Spinal cord (tissue), 10 donors: ENCODE results near the gene FANCC. TPM values are rescaled to one million over a fixed set of nuclear protein-coding genes. Genes with fewer than 3 reads are reported as not detected.

Experiments used
- DNase-seq, 6 donors: peaks; one replicate each; pipeline versions ENCODE4 v3.0.0 to v3.0.0-alpha.2; 2013 to 2015; ENCODE audit warnings: low spot score in 6 of 6, low read depth in 4 of 6
- H3K27ac ChIP-seq: one replicate; pipeline ENCODE4 v1.5.1; 2013; ENCODE audit warnings: low read depth, low read length, control low read depth
- H3K27me3 ChIP-seq: one replicate; pipeline ENCODE4 v1.6.1; 2013; ENCODE audit warnings: low read length; ENCODE audit not compliant: control insufficient read depth, insufficient read depth
- H3K36me3 ChIP-seq: one replicate; pipeline ENCODE4 v1.6.1; 2013; ENCODE audit warnings: low read length; ENCODE audit not compliant: control insufficient read depth, insufficient read depth
- H3K4me1 ChIP-seq: one replicate; pipeline ENCODE4 v1.6.1; 2013; ENCODE audit warnings: low read length; ENCODE audit not compliant: control insufficient read depth, insufficient read depth
- H3K4me3 ChIP-seq: one replicate; pipeline ENCODE4 v1.5.1; 2013; ENCODE audit warnings: low read depth, low read length, control low read depth
- H3K9me3 ChIP-seq: one replicate; pipeline ENCODE4 v1.6.1; 2013; ENCODE audit warnings: low read length; ENCODE audit not compliant: control insufficient read depth, insufficient read depth
- WGBS: methylation state at CpG from one replicate; pipeline ENCODE4 v1.1.5; 2013; ENCODE audit warnings: missing lambda C conversion rate; ENCODE audit not compliant: insufficient coverage; 5-methylcytosine and 5-hydroxymethylcytosine counted together
- polyA plus RNA-seq, 2 donors: library from polyadenylated mRNA; unstranded; fragments of 120-200 nt; gene quantifications; one replicate each; pipeline ENCODE4 v1.2.1, GENCODE V29; 2013; ENCODE audit not compliant: insufficient read length in 2 of 2
- total RNA-seq, 2 donors: library from RNA; depleted of rRNA in 1 of 2; stranded (reverse); fragments of 120-200 nt in 1 of 2; fragments of >200 nt in 1 of 2; gene quantifications; one replicate each; pipeline versions ENCODE4 v1.2.3 to v1.2.4, GENCODE V29; 2013 to 2014
- donor health status: healthy.

The FANCC gene
- total and polyA plus RNA-seq, 4 donors: 14.1 to 16.6 (median 15.3) TPM

- H3K4me3 ChIP-seq: no peak overlapping the region
- 43% methylated on average over 6 of the region's 7 CpGs for WGBS
- DNase-seq: peak in 1 of 6 donors; percentile 38
These were observed 169.9 kb downstream of the FANCC start for GRCh38 chr9:95147452-95148207.

DNA sequence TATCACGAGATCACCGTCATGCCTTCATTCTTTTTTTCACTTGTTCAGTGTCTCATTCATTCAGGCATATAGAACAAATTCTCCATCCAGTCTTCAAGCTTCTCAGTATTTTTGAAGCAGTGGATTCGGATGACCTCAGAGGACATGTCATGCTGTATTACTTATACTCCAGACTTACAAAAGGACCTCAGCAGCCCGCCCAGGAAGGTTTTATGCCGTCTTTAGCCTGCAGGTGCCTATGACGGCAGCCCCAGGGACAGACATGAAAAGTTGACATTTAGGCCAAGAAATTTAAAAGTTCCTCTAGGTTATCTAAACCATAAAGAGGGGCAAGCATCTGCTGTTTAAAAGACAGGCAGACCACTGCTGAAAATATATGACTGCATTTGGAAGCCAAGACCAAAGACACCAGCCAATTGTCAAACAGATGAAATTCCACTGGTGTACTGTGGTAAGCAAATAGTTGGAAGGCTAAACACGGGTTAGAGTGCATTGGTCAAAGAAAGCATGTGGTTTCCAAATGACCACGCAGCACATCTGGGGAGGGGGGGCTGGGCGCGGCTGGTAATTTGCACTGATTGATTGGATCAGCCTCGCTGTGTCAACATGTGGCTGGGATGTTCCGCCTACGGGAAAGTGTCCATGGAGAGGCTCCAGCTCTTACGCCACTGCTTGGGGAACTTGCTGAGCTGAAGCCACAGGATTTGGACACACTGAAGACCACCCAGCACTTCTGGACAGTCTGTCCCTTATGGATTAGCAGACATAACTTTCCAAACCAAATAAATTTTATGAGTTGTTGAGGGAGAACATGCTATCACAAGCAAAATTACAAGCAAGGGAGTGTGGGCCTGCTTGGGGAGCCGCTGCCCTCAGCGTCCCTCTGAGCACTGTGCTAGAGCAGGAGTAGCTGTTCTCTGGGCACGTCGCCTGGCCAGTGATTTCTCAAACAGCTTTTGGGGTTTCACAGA lies 173.6 kb downstream of the FANCC start:
- Histone ChIP-seq H3K4me3 (no peak overlapping the region), H3K27ac (peak overlapping the region; percentile 40), H3K36me3 (no peaks in the 10 kb centered on the region), H3K9me3 (no peaks in the 10 kb centered on the region), H3K4me1 (peaks cover 3% of the 10 kb centered on the region), H3K27me3 (no peaks in the 10 kb centered on the region)
- 86% methylated on average over 16 of the region's 18 CpGs for WGBS
- DNase-seq: peak in 1 of 6 donors; percentile 79

More at GRCh38 chr9:95147452-95148207, 169.9 kb downstream of the FANCC start:
- Histone ChIP-seq H3K27ac (no peak overlapping the region), H3K27me3 (no peaks in the 10 kb centered on the region), H3K9me3 (no peaks in the 10 kb centered on the region), H3K36me3 (no peaks in the 10 kb centered on the region), H3K4me1 (peaks cover 3% of the 10 kb centered on the region)

GRCh38 chr9:95142728-95143127 lies 174.8 kb downstream of the FANCC start:
- H3K4me3 ChIP-seq: no peak overlapping the region
- H3K27me3 ChIP-seq: no peaks in the 10 kb centered on the region
- H3K4me1 ChIP-seq: peaks cover 3% of the 10 kb centered on the region
- H3K27ac ChIP-seq: peak overlapping the region; percentile 40
- H3K36me3 ChIP-seq: peaks cover 6% of the 10 kb centered on the region
- no peak for DNase-seq
- 81% methylated on average over 3 of the region's 3 CpGs for WGBS
- no peaks in the 10 kb centered on the region for H3K9me3 ChIP-seq

DNA sequence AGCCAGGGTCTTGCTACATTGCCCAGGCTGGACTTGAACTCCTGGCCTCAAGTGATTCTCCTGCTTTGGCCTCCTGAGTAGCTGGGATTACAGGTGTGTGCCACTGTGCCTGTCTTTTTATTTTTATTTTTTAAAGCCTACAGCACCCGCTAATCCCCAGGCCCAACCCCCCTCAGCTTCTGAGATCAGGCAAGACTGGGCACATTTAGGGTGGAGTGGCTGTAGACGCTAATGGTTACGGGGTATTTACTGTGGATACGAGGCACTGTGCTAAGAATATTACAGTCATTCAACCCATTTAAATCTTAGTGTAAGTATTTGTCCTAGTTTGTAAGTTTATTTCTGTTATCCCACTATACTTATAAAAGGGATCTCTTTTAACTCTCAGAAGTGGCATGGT lies 175.2 kb downstream of the FANCC start:
- Histone ChIP-seq H3K9me3 (no peaks in the 10 kb centered on the region), H3K27me3 (no peaks in the 10 kb centered on the region), H3K4me1 (peaks cover 3% of the 10 kb centered on the region), H3K27ac (no peak overlapping the region), H3K4me3 (no peak overlapping the region), H3K36me3 (peaks cover 6% of the 10 kb centered on the region)
- no peak for DNase-seq
- no CpG with 5 or more reads among the region's 4 CpGs for WGBS

DNA sequence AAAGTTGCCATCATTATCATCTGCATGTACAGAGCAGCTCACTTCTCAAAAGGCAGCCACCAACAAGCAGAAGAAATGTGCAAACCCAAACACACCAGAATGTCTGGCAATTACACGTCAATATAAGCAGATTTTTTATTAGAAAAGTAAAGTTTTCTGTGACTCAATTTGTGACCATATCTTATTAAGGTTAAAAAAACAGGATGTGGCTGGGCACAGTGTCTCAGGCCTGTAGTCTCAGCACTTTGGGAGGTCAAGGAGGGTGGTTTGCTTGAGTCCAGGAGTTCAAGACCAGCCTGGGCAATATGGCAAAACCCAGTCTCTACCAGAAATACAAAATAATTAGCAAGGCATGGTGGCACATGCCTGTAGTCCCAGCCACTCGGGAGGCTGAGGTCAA lies 176.7 kb downstream of the FANCC start:
- no peak overlapping the region for H3K4me3 ChIP-seq
- DNase-seq: no peak
- H3K4me1 ChIP-seq: peaks cover 3% of the 10 kb centered on the region
- H3K9me3 ChIP-seq: no peaks in the 10 kb centered on the region
- peaks cover 6% of the 10 kb centered on the region for H3K36me3 ChIP-seq
- H3K27ac ChIP-seq: no peak overlapping the region
- 100% methylated on average over 1 of the region's 2 CpGs for WGBS
- H3K27me3 ChIP-seq: no peaks in the 10 kb centered on the region

DNA sequence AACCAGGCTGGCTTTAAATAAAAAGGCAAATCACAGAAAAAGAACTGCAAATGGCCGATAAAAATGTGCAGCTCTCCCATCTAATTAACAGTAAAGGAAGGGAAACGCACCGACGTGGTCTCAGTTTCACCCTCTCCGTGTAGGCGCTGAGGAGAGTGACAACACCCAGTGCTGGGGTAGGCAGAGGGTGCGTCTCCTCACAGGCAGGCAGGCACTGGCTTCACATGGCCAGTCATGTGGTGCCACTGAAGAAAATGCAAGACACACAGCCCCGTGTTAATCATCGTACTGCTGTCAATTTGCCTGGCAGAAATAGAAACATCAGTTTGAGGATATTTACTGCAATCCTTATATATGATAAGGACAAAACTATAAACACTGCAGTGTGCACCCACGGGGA lies 178.4 kb downstream of the FANCC start:
- Histone ChIP-seq H3K9me3 (no peaks in the 10 kb centered on the region), H3K27me3 (no peaks in the 10 kb centered on the region), H3K4me1 (peaks cover 3% of the 10 kb centered on the region), H3K27ac (no peak overlapping the region), H3K36me3 (peaks cover 10% of the 10 kb centered on the region), H3K4me3 (no peak overlapping the region)
- WGBS: 86% methylated on average over 4 of the region's 10 CpGs
- DNase-seq: no peak

DNA sequence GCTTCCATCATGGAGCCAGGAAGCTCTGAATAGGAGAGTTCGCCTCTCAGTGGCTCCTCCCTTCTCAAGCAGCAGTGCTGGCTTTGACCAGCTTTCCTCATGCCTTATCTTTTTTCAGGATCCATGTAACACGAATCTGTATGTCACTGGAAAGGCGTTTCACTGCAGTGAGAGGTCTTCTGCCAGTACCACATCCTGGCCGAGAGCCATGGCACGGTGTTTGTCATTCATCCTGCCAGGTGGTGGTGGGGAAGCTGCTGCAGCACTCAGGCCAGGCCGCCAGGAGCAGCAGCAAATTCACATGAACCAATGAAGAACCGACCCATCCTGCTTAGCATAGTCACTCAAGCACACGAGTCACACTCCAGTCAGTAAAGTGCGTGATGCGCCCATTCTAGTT lies 179.0 kb downstream of the FANCC start:
- Histone ChIP-seq H3K27me3 (no peaks in the 10 kb centered on the region), H3K36me3 (peaks cover 10% of the 10 kb centered on the region), H3K4me1 (peaks cover 3% of the 10 kb centered on the region), H3K27ac (no peak overlapping the region), H3K4me3 (no peak overlapping the region), H3K9me3 (no peaks in the 10 kb centered on the region)
- 72% methylated on average over 8 of the region's 10 CpGs for WGBS
- peak in 1 of 6 donors; percentile 62 for DNase-seq

DNA sequence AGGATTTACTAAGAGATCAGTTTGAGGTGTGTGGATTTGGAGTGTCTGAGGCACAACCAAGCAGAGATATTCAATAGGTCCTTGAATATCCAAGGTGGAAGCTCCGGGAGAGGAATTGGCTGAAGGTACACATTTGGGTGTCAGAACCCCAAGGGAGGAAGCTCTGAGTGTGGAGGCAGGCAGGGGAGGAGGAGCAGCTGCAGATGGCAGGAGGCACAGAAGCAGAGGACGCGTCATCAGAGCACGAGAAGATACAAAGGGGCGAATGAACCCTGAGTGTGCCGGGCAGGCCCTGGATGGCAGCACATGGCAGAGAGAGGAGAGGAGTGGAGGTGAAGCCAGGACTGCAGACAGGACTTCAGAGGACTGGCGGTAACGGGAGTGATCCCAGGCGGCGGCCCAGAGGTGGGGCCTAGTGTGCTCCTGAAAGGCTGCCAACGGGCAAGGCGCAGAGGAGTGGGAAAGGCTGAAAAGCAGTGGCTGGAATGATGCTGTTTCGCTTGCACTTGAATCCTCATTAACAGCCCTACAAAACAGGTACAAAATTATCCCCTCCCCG lies 179.8 kb downstream of the FANCC start:
- H3K9me3 ChIP-seq: no peaks in the 10 kb centered on the region
- H3K4me1 ChIP-seq: no peaks in the 10 kb centered on the region
- no peaks in the 10 kb centered on the region for H3K27me3 ChIP-seq
- H3K36me3 ChIP-seq: peaks cover 10% of the 10 kb centered on the region
- H3K4me3 ChIP-seq: no peak overlapping the region
- DNase-seq: no peak
- 93% methylated on average over 12 of the region's 14 CpGs for WGBS
- no peak overlapping the region for H3K27ac ChIP-seq

- no peaks in the 10 kb centered on the region for H3K9me3 ChIP-seq
- peaks cover 4% of the 10 kb centered on the region for H3K4me1 ChIP-seq
- H3K27me3 ChIP-seq: no peaks in the 10 kb centered on the region
- no peak overlapping the region for H3K4me3 ChIP-seq
- H3K27ac ChIP-seq: no peak overlapping the region
- H3K36me3 ChIP-seq: peaks cover 10% of the 10 kb centered on the region
- WGBS: 97% methylated on average over 9 of the region's 10 CpGs
- no peak for DNase-seq
These were observed 181.8 kb downstream of the FANCC start for GRCh38 chr9:95135756-95136155.
